ENCODE measurements around the gene QRFP. TPM values are rescaled to one million over a fixed set of nuclear protein-coding genes. Genes with fewer than 3 reads are reported as not detected.

Gene QRFP
- polyA plus RNA-seq, 3 donors = 0.18 to 0.60 (median 0.21) TPM

DNA sequence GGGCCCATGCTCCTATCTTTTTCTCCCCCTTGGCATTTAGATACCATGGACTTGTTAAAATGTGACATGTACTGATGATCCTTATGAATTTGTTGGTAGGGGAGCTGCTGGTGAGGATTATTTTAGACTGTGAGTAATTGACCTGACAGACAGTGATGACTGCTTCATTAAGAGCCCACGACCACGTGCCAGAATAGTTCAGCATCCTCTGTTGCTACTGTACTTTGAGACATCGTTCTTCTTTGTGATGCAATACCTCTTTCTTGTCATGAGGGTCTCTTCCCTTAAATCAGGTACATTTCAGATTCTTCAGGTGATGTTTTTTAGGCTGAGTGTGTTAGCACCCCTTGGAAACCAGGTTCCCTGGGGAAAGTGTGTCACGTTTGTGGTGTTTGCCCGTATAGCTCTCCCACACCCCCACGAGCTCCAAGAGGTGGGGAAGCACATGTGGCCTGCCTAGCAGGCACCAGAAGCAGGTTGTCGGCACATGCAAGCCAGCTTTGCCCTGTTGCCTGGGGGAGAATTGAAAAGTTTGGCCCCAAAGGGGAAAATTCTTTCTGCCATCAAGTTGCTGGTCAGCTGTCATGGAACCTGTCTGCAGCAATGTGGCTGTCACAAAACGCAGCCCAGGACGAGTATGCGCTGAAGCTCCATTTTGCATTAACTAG lies 25.1 kb downstream of the QRFP start:
- Histone ChIP-seq H3K4me3 (replicated peaks in 1 of 3; ENCODE audit: low read depth in 2 of 3, low read length in 3 of 3) (no peak overlapping the region), H3K79me2 (ENCODE audit: insufficient read depth, low read length) (no peaks in the 10 kb centered on the region), H3K4me2 (replicated peaks; ENCODE audit: extremely low read depth, low read length, poor library complexity, severe bottlenecking) (no peak overlapping the region), H2AFZ (ENCODE audit: insufficient read depth, low read depth, low read length, poor library complexity, severe bottlenecking) (no peak overlapping the region), H4K20me1 (ENCODE audit: insufficient read depth, low read length) (peaks cover 6% of the 10 kb centered on the region), H3K4me1 (ENCODE audit: control insufficient read depth in 1 of 2, insufficient read depth in 2 of 2, low read length in 2 of 2) (no peaks in the 10 kb centered on the region), H3K9ac (ENCODE audit: insufficient read depth, low read length, poor library complexity, severe bottlenecking) (no peak overlapping the region), H3K27me3 (ENCODE audit: control insufficient read depth in 2 of 2, insufficient read depth in 2 of 2, low read length in 2 of 2) (no peaks in the 10 kb centered on the region), H3K9me3 (replicated peaks in 1 of 2; ENCODE audit: control insufficient read depth in 1 of 2, insufficient read depth in 1 of 2, low read length in 2 of 2) (no peaks in the 10 kb centered on the region), H3K27ac (ENCODE audit: low read depth in 1 of 2, low read length in 2 of 2) (no peak overlapping the region), H3K36me3 (replicated peaks in 1 of 2; ENCODE audit: control insufficient read depth in 1 of 2, insufficient read depth in 2 of 2, low read length in 2 of 2) (peaks cover 35 to 79% of the 10 kb centered on the region in 2 donors)
- Mint-ChIP-seq H3K4me3 (no peak overlapping the region), H3K36me3 (peaks cover 52 to 62% of the 10 kb centered on the region in 2 donors), H3K4me1 (no peaks in the 10 kb centered on the region), H3K27ac (peak overlapping the region in 1 of 7 donors; percentile 21), H3K27me3 (ENCODE audit: low read depth in 3 of 3) (no peaks in the 10 kb centered on the region), H3K9me3 (no peaks in the 10 kb centered on the region)
- WGBS (ENCODE audit: insufficient coverage) = 86% methylated on average over 6 of the region's 10 CpGs
- TF ChIP-seq, protein P1, sequence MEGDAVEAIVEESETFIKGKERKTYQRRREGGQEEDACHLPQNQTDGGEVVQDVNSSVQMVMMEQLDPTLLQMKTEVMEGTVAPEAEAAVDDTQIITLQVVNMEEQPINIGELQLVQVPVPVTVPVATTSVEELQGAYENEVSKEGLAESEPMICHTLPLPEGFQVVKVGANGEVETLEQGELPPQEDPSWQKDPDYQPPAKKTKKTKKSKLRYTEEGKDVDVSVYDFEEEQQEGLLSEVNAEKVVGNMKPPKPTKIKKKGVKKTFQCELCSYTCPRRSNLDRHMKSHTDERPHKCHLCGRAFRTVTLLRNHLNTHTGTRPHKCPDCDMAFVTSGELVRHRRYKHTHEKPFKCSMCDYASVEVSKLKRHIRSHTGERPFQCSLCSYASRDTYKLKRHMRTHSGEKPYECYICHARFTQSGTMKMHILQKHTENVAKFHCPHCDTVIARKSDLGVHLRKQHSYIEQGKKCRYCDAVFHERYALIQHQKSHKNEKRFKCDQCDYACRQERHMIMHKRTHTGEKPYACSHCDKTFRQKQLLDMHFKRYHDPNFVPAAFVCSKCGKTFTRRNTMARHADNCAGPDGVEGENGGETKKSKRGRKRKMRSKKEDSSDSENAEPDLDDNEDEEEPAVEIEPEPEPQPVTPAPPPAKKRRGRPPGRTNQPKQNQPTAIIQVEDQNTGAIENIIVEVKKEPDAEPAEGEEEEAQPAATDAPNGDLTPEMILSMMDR (IDR thresholded peaks at IDR 0.05) = no peak
- no peak for DNase-seq
- intact Hi-C loops (cut with micrococcal nuclease) = no loop called here

DNA sequence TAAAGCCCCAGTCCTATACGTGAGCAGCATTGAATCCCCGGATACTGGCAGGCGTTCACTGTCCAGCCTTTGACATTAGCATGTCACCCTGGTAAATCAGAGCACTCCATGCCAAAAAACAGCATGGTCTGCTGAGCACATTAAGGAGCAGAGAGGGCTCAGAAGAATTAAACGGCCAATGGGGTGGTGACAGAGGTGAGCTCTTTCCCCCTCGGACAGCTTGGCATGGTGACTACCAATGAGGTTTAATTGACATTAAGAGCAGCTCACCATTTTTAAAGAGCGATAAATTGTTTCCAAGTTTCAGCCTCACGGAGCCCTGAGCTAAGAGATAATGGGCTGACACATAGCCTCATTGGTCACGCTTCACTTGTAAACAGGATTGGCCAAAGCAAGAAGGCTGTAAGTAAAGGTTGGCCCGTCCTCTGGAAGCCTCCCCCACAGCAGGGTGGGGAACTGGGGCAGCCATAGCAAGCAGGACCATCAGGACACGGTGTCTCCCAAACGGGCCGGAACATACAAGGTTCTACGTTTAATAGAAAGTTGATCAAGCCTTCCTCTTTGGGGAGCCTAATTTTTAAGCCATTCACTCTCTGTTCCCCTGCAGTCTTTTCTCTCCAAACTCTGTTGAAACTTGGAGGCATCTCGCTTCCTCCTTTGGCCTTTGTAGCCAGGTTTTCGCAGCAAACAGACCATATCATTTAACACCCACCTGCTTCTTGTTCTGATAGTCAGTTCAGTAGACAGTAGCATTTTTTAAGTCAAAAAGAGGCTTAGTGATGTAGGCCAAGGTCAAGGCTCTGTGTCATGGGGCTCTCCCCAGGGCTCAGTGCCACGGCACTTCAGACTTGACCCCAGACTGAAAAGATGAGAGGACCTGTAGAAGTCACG lies 25.9 kb downstream of the QRFP start:
- Mint-ChIP-seq H3K4me1 (no peaks in the 10 kb centered on the region), H3K27ac (peak overlapping the region in 2 of 7 donors; percentile 6 to 26), H3K9me3 (no peaks in the 10 kb centered on the region), H3K27me3 (ENCODE audit: low read depth in 3 of 3) (no peaks in the 10 kb centered on the region), H3K4me3 (no peak overlapping the region), H3K36me3 (peaks cover 52 to 58% of the 10 kb centered on the region in 2 donors)
- Histone ChIP-seq H3K9me3 (replicated peaks in 1 of 2; ENCODE audit: control insufficient read depth in 1 of 2, insufficient read depth in 1 of 2, low read length in 2 of 2) (no peaks in the 10 kb centered on the region), H3K9ac (ENCODE audit: insufficient read depth, low read length, poor library complexity, severe bottlenecking) (no peak overlapping the region), H3K4me2 (replicated peaks; ENCODE audit: extremely low read depth, low read length, poor library complexity, severe bottlenecking) (no peak overlapping the region), H3K36me3 (replicated peaks in 1 of 2; ENCODE audit: control insufficient read depth in 1 of 2, insufficient read depth in 2 of 2, low read length in 2 of 2) (peaks cover 35 to 74% of the 10 kb centered on the region in 2 donors), H3K4me3 (replicated peaks in 1 of 3; ENCODE audit: low read depth in 2 of 3, low read length in 3 of 3) (no peak overlapping the region), H4K20me1 (ENCODE audit: insufficient read depth, low read length) (peaks cover 7% of the 10 kb centered on the region), H3K27ac (ENCODE audit: low read depth in 1 of 2, low read length in 2 of 2) (no peak overlapping the region), H3K27me3 (ENCODE audit: control insufficient read depth in 2 of 2, insufficient read depth in 2 of 2, low read length in 2 of 2) (no peaks in the 10 kb centered on the region), H2AFZ (ENCODE audit: insufficient read depth, low read depth, low read length, poor library complexity, severe bottlenecking) (no peak overlapping the region), H3K79me2 (ENCODE audit: insufficient read depth, low read length) (no peaks in the 10 kb centered on the region), H3K4me1 (ENCODE audit: control insufficient read depth in 1 of 2, insufficient read depth in 2 of 2, low read length in 2 of 2) (no peaks in the 10 kb centered on the region)
- 95% methylated on average over 12 of the region's 17 CpGs for WGBS (ENCODE audit: insufficient coverage)
- TF ChIP-seq, protein P1 (IDR thresholded peaks at IDR 0.05) = no peak
- intact Hi-C loops (cut with micrococcal nuclease) = no loop called here
- DNase-seq = no peak

Measured in CD14-positive monocyte (primary cell).